HCT116 (cell line): Measurements from ENCODE around the gene PRPH.
"Not testable (repeated sequence)": the region's sequence is repeated elsewhere in the genome, so short reads cannot be mapped to it uniquely, and the experiment has no call there.

Experiments
- EGR1 ChIP-seq: IDR thresholded peaks from 2 replicates; pipeline ENCODE4 v1.6.1; 2012; ENCODE audit warnings: low read depth
- EZH2 ChIP-seq: fragments of 200-600 bp; sonication (generic); IDR thresholded peaks from 2 replicates; pipeline ENCODE4 v1.6.1; 2017; ENCODE audit warnings: antibody characterized with exemption, mixed run types
- JUND ChIP-seq: IDR thresholded peaks from 2 replicates; pipeline ENCODE4 v1.6.1; 2012
- POLR2A ChIP-seq: IDR thresholded peaks from 2 replicates; pipeline ENCODE4 v1.7.0; 2011; ENCODE audit warnings: borderline replicate concordance; ENCODE audit not compliant: insufficient read depth, insufficient read length; ENCODE audit errors: extremely low read depth
- POLR2AphosphoS5 ChIP-seq: IDR thresholded peaks from 2 replicates; pipeline ENCODE4 v1.6.1; 2011; ENCODE audit warnings: mild to moderate bottlenecking, low read depth, low read length, moderate library complexity
- SIN3A ChIP-seq: IDR thresholded peaks from 2 replicates; pipeline ENCODE4 v1.6.1; 2012; ENCODE audit warnings: low read depth
- SRF ChIP-seq: IDR thresholded peaks from 2 replicates; pipeline ENCODE4 v1.6.1; 2012; ENCODE audit warnings: low read depth
- ZNF274 ChIP-seq: fragments of 200-500 bp; sonication (Bioruptor generic); IDR thresholded peaks from 2 replicates; pipeline ENCODE4 v1.6.1; 2014; ENCODE audit warnings: mild to moderate bottlenecking, low read depth, low read length, inconsistent platforms
- TF ChIP-seq, protein P1 (sequence below), 3 experiments: fragments of 200-600 bp in 1 of 3; sonication (generic) in 1 of 3; IDR thresholded peaks in 2 of 3; conservative IDR thresholded peaks in 1 of 3; 2 replicates each; pipeline ENCODE4 v1.5.1; 2012 to 2017; ENCODE audit warnings: low read depth in 2 of 3, low read length in 2 of 3, antibody characterized with exemption in 1 of 3, borderline replicate concordance in 1 of 3, control low read depth in 1 of 3, mild to moderate bottlenecking in 1 of 3, mixed read lengths in 1 of 3, mixed run types in 1 of 3, moderate library complexity in 1 of 3; ENCODE audit not compliant: insufficient read depth in 1 of 3
- TF ChIP-seq, protein P2 (sequence below): IDR thresholded peaks from 2 replicates; pipeline ENCODE4 v1.6.1; 2012

DNA sequence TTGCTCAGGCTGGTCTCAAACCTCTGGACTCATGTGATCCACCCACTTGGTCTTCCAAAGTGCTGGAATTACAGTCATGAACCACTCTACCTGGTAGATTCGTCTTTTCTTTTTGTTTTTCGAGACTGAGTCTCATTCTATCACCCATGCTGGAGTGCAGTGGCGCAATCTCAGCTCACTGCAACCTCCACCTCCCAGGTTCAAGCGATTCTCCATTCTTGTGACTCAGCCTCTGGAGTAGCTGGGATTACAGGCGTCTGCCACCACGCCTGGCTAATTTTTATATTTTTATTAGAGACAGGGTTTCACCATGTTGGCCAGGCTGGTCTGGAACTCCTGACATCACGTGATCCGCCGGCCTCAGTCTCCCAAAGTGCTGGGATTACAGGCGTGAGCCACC lies 39.5 kb upstream of the PRPH start:
- not testable (repeated sequence) for TF ChIP-seq POLR2AphosphoS5, EZH2, POLR2A, EGR1, JUND, SRF, SIN3A, ZNF274
- TF ChIP-seq, protein P1, sequence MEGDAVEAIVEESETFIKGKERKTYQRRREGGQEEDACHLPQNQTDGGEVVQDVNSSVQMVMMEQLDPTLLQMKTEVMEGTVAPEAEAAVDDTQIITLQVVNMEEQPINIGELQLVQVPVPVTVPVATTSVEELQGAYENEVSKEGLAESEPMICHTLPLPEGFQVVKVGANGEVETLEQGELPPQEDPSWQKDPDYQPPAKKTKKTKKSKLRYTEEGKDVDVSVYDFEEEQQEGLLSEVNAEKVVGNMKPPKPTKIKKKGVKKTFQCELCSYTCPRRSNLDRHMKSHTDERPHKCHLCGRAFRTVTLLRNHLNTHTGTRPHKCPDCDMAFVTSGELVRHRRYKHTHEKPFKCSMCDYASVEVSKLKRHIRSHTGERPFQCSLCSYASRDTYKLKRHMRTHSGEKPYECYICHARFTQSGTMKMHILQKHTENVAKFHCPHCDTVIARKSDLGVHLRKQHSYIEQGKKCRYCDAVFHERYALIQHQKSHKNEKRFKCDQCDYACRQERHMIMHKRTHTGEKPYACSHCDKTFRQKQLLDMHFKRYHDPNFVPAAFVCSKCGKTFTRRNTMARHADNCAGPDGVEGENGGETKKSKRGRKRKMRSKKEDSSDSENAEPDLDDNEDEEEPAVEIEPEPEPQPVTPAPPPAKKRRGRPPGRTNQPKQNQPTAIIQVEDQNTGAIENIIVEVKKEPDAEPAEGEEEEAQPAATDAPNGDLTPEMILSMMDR (IDR thresholded peaks at IDR 0.05 in 2 of 3, conservative IDR thresholded peaks at IDR 0.05 in 1 of 3; ENCODE audit: borderline replicate concordance in 1 of 3, insufficient read depth in 1 of 3, low read depth in 2 of 3, low read length in 2 of 3), result not testable (repeated sequence)
- TF ChIP-seq, protein P2, sequence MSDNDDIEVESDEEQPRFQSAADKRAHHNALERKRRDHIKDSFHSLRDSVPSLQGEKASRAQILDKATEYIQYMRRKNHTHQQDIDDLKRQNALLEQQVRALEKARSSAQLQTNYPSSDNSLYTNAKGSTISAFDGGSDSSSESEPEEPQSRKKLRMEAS, result not testable (repeated sequence)
